HG03378 (cell line): ENCODE data around the gene ATP4B.

ENCODE experiments used
- ATAC-seq: cut with Tn5 transposase; IDR thresholded peaks from one replicate; pipeline ENCODE4 v1.9.1; 2021; ENCODE audit warnings: mild to moderate bottlenecking, moderate library complexity; ENCODE audit not compliant: unreplicated experiment

Gene ATP4B

GRCh38 chr13:113657851-113658741 is at the start of gene ATP4B:
Gene ATP4B, minus strand, starts transcription at chr13:113658198. Its CDS starts 54 bp downstream, at chr13:113658144.
- ATAC-seq = no peak

DNA sequence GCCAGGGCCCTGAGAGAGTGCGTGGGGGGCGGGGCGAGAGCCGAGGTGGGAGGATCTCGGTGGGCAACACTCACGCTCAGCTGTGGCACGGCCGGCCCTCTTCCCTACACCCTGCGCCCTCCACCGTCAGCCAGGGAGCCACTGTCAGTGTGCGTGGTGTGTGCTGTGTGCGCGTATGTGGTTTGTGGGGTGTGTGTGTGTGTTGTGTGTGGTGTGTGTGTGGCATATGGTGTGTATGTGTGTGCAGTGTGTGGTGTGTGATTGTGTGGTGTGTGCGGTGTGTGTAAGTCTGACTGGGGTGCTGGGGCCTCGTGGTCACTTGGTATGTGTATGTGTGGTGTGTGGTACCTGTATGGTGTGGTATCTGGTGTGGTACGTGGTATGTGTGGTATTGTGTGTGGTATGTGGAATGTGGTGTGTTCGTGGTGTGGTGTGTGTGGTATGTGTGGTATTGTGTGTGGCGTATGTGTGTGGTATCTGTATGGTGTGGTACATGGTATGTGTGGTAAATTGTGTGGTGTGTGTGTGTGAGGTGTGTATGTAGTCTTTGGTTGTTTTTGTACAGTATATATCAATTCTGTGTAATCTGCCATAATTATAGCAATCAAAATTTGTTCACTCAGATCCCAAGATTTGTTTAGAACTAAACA is 14.1 kb upstream of the ATP4B start:
- no peak for ATAC-seq

DNA sequence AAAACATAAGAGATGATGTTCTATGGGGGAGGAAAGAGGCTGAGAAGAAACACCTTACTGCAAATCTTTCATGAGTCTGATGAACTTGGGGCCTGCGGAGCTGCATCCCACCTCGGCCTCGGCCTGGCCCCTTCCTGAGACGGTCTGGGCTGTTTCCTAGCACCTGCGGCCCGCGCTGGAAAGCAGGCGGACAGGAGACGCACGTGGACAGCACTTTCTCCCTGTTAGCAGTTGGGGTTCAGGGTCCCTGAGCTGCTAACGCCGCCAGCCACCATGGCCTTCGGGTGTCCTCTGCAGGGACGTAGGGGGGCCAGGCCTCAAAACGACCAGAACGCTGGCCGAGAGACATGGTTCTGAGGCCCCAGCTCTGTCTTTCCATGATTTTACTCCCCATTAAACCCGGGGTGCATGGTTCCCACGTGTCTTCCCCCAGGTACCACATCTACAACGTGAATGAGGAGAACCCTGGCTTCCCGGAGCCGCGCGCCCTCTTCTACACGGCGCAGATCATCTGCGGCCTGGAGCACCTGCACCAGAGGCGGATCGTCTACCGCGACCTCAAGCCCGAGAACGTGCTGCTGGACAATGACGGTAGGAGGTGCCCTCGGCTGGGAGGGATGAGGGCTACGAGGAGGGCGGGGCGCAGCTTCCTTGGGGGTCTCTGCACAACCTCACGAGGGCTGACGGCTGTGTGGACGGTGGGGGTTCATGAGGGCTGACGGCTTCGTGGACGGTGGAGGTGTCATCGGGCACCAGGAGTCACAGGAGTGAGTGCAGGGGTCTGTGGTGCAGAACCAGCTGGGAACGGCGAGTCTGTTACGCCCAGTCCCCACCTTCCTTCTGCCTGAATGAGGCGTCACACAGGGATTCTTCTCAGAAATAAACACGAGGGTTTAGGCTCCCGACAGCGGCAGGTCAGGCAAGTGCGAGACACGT is 13.3 kb upstream of the ATP4B start:
- ATAC-seq = no peak

- ATAC-seq = no peak
Observed at GRCh38 chr13:113670541-113670940, 12.5 kb upstream of the ATP4B start.

DNA sequence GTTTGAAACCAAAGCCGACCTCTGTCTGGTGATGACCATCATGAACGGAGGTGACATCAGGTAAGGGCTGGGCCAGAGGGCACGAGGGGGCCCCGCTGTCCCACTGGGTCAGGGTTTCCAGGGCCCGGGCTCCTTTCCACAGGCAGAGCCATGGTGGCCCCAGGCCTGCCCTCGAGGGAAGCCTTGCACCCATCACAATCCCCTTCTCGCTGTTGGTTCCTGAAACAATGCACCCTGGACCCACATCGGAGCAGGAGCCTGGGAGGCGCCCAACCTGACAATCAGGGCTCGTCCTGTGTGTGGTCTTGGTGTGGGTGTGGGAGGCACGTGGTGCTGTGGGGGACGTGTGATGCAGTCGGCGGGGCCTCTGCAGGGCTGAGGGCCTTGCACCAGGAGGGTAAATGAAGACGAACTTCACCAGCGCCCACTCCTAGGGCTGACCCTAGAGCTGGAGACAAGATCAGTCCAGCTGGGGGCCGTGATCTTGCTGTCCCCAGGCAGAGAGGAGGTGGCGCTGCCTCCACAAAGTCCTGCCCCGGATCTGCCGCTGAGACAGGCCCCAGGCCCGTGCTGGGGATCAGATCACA is 11.8 kb upstream of the ATP4B start:
- ATAC-seq = no peak

DNA sequence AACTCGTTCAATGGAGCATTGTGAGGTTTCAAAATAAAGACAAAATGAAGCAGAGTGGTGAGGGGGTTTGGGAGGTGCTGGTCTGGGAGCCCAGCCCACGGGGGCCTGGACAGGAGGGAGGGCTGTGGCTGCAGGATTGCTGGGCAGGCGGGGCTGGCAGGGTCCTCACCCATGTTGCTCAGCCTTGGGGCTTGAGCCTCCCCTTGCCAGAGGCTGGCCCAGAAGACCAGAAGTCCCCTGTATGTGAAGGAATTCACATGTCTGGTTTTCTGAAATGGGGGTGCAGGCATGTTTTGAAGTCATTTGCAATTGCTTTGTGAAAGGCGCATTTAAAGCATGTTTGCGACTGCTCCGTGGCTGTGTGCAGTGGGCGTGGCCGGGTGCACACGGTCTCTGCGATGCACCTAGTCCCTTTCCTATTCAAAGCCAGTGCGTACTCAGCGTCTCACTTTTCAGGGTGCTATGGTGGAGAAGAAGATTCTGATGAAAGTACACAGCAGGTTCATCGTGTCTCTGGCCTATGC is 11.3 kb upstream of the ATP4B start:
- ATAC-seq = no peak

DNA sequence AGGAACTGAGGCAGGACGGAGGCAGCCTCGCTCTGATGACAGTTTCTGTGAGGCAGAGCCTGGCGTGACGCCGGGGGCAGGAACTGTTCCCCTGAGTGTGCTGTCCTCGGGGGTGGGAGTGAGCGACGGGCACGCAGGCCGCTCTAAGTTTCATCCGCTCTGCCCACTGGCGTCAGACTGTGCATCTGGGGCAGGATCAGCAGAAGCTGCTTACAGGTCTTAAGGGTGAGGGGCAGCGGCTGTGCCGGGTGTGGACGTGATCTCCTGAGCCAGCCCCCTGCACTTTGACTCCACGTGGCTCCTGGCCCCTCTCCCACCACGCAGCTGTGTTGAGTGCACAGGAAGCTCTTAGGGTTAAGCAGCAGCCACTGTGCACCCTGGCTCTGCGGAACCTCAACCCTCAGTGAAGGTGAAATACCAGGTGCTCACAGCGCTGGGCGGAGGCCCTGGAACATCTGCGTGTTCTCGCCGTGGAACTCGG is 10.5 kb upstream of the ATP4B start:
- ATAC-seq = no peak

- ATAC-seq = no peak
Observed at GRCh38 chr13:113667771-113668490, 9.9 kb upstream of the ATP4B start.

GRCh38 chr13:113666951-113667701 is 9.1 kb upstream of the ATP4B start, which contains the start of gene GRK1:
Gene GRK1, plus strand, starts transcription at chr13:113667219. Its CDS starts 168 bp downstream, at chr13:113667387.
- ATAC-seq = no peak

DNA sequence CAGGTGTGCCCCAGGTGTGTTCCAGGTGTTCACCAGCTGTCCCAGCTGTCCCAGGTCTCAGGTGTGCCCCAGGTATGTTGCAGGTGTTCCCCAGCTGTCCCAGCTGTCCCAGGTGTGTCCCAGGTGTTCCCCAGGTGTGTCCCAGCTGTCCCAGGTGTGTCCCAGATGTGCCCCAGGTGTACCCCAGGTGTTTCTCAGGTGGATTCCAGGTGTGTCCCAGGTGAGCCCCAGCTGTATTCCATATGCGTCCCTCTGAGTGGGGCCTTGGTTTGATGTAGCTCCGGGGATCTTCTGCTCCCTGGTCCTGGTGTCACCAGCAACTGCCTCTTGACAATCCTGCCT is 8.3 kb upstream of the ATP4B start:
- ATAC-seq = no peak

DNA sequence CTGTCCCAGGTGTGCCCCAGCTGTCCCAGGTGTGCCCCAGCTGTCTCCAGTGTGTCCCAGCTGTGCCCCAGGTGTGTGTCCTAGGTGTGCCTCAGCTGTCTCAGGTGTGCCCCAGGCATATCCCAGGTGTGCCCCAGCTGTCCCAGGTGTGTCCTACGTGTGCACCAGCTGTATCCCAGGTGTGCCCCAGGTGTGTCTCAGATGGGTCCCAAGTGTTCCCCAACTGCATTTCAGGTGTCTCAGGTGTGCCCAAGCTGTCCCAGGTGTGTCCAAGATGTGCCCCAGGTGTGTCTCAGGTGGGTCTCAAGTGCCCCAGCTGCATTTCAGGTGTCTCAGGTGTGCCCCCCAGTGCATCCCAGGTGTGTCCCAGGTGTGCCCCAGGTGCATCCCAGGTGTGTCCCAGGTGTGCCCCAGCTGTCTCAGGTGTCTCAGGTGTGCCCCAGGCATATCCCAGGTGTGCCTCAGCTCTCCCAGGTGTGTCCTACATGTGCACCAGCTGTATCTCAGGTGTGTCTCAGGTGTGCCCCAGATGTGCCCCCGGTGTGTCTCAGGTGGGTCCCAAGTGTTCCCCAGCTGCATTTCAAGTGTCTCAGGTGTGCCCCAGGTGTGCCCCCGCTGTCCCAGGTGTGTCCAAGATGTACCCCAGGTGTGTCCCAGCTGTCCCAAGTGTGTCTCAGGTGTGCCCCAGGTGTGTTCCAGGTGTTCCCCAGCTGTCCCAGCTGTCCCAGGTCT is 7.8 kb upstream of the ATP4B start:
- ATAC-seq = no peak

DNA sequence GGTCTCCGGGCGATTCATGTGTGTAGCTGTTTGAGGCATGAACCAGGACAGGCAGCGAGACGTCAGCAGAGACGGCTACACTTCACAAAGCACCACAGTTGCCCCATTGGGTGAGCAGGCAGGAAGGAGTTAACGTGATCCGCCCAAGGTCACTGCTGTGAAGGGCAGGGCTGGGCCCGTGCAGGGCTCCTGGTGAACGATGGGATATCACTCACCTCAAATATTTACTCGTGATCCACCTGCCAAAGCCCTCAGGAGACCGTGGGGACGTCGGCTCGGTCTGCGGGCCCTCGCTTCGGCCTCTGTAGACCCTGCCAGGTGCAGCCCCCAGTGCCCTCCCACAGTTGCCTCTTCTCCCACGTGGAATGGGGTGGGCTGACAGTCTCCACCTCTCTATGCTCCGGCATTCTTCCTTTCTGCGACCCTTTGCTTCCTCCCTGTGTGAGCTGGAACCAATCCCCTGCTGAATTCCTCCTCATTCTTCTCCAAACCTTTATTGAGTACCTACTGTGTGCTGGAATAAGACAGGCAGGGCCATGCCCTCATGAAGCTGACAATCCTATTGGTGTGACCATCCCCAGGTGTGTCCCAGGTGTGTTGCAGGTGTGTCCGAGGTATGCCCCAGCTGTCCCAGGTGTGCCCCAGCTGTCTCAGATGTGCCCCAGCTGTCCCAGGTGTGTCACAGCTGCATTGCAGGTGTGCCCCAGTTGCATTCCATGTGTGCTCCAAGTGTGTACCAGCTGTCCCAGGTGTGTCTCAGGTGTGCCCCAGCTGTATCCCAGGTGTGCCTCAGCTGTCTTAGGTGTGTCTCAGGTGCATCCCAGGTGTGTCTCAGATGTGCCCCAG is 7.0 kb upstream of the ATP4B start:
- no peak for ATAC-seq

GRCh38 chr13:113663934-113664333 is 5.9 kb upstream of the ATP4B start:
- no peak for ATAC-seq

- no peak for ATAC-seq
Observed at GRCh38 chr13:113661509-113661908, 3.5 kb upstream of the ATP4B start.

- no peak for ATAC-seq
Observed at GRCh38 chr13:113660066-113660465, 2.1 kb upstream of the ATP4B start.

DNA sequence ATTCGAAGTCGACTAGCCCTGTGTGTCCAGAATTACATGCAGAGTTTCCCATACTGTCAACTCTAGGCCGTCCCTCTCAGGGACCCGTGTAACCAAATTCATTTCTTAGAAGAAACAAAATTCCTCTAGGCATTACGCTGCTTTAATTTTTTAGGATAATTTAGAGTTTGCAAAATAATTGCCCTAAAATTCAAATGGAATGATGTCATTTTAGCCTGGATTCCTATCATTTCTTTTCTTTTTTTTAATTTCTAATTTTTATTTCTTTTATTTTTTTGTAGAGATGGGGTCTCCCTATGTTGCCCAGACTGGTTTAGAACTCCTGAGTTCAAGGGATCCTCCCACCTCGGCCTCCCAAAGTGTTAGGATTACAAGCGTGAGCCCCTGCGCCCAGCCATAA is 1.3 kb upstream of the ATP4B start:
- no peak for ATAC-seq

DNA sequence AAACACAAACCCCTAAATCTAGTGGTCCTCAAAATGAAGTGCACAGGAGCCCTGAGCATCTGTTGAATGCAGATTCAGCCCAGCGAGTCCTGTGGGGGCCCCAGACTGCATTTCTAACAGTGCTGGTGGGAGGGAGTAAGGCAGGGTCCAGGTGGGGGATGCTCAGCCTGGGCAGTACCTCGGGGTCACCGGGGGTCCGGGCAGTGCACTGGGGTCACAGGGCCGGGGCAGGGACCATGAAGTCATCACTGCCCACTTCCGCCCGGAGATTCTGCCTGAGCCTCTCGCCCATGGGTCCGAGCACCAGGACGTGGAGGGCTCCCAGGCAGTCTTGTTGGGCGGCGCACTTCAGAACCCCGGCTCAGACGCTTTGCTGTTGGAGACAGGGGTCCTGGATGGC is 838 bp upstream of the ATP4B start:
- ATAC-seq = no peak
